B cell (primary cell): ENCODE results near the gene MSX1.

Experiments used
- CTCF ChIP-seq: fragments of 200-600 bp; IDR thresholded peaks from one replicate; pipeline ENCODE4 v1.8.0; 2022; ENCODE audit warnings: antibody characterized with exemption, mild to moderate bottlenecking
- EZH2 ChIP-seq: IDR thresholded peaks from 2 replicates; pipeline ENCODE4 v1.6.1; 2012; ENCODE audit warnings: borderline replicate concordance, low read depth, mild to moderate bottlenecking, moderate library complexity, low read length; ENCODE audit not compliant: insufficient read depth, poor library complexity, severe bottlenecking

- TF ChIP-seq CTCF, result no peak
- TF ChIP-seq EZH2, result no peak
Observed at GRCh38 chr4:4861390-4862018, 2.0 kb downstream of the MSX1 start.
